IPS DF 19.7 (cell line): Measurements from ENCODE around the gene TCF15.
A peak's percentile ranks its signal among the peaks of the same experiment; 100 is the strongest.

Experiments
- DNase-seq: peaks from one replicate; pipeline ENCODE4 v3.0.0-alpha.2; 2013; ENCODE audit warnings: low read depth, low spot score

The TCF15 gene, protein sequence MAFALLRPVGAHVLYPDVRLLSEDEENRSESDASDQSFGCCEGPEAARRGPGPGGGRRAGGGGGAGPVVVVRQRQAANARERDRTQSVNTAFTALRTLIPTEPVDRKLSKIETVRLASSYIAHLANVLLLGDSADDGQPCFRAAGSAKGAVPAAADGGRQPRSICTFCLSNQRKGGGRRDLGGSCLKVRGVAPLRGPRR

DNA sequence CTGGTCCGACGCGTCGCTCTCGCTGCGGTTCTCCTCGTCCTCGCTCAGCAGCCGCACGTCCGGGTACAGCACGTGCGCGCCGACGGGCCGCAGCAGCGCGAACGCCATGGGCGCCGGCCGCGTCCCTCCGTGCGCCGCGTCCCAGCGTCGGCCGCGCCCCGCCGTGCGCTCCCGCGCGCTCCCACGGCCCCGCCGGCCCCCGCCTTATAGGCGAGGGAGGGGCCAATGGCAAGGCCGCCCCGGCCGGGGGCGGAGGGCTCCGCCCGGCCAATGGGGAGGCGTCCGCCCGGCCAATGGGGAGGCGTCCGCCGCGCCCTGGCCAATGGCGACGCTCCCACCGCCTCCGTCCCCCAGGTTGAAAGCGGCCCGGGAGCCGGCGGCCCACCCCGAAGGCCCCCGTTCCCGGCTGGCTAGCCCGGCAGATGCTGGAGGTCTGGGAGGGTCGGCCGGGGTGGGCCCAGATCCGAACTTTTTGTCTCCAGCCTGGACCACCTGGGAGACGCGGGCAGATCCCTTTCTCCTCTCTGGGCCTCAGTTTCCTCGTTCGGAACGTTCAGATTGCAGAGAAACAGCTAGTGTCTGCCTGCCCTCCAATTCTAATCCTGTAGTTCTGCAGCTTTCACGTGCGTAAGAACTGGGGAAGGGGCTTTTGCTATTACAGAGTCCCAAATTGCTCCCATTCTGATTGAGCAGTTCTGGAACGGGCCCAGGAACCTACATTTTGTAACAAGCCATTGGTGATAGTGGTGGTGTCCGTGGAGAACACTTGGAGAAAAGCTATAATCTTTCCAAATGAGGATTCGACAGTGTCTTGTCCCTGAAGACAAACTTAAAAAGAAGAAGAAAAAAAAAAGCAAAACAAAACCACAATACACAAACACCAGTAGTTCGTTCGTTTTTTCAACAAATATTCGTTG is at the start of gene TCF15:
TCF15 (minus strand) TSS at position 180 of the 917 bp plus-strand sequence; CDS start at position 108, 72 bp downstream.
- no peak for DNase-seq

DNA sequence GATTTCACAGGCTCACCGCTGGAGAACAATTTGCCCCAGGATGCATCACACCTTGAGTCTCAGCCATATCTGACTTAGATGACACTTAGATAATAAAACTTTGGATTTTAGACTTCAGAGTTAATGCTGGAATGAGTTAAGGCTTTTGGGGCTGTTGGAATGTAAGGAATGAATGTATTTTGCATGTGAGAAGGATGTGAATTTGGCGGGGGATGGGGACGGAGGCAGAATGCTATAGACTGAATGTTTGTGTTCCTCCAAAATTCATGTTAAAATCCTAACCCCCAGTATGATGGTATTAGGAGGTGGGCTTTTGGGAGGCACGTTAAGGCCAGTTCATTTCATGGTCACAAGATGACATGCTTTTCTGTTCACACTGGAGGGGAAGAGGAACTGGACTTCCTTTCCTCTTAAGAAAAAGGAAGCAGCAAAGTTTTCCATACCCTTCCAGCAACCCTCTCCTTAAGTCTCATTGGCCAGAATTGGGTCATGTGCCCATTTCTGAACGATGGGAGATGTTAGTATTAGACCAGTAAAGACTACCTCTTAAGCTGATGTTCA is 48.7 kb upstream of the TCF15 start:
- DNase-seq = no peak

DNA sequence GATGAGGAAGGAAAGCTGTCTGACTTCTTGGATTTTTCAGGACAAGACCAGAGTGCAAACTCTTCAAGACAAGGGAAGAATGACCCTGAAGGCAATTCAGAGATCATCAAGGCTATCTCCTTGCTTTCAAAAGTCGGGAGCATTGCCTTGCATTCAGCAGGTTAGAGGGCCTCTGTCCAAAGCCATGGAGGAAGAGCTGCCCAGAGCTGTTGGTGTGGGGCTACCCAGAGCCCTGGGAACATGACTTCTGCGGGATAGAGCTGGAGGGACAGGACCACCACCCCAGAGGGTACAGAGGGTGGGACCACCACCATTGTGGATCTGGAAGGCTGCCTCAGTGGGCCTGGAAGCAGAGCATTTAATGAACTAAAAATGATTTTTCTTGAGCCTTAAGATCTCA is 48.1 kb upstream of the TCF15 start:
- DNase-seq = no peak

DNA sequence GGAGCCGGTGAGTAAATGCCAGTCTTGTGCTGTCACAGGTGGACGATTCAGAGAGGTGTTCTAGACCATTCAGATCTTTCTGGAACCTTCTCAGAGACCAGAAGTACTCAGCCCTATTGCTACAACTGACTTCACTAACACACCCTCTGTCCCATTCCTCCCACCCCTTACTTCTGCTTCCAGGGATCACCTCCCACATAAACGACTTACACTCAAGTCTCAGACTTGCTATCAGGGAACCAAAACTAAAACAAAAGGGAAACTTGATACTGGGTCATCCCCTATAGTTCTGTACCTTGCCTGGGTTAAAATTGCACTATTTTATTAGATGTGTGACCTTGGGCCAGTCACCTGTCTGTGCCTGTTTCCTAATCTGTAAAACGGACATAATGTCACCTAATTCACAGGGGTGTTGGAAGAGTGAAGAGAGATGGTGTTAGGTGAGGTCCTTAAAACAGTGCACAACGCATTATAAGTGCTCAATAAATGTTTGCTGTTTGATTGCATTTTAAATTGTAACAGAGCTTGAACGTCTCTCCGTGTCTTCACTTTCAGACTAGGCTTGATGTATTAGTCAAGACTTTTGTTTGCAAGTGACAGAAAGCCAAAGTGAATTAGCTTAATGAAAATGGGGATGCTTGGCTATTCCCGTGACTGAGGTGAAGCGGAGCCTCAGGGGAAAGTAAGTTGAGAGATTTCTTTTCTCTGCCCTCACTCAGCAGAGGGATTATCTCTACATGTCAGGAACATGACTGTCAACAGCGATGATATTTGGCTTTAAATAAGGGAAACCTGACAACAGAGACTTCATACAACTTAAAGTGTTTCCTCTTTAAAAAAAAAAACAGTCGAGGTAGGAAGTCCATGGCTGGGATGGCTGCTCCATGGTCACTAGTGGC is 45.9 kb upstream of the TCF15 start:
- no peak for DNase-seq

DNA sequence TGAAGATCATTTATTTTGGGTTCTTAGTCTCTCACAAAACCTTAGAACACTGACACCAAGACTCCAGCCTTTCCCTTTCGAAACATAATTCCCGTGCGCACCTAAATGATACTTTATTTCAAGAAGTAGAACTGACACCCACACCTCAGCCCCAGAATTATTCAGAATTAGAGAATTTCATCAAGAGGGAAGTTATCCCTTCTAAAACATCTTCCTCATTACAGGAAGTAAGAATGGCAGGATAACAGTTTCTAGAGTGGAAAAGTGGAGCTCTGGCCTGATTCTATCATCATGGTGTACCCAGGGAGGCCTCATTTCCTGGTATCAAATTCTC is 44.3 kb upstream of the TCF15 start:
- no peak for DNase-seq

DNA sequence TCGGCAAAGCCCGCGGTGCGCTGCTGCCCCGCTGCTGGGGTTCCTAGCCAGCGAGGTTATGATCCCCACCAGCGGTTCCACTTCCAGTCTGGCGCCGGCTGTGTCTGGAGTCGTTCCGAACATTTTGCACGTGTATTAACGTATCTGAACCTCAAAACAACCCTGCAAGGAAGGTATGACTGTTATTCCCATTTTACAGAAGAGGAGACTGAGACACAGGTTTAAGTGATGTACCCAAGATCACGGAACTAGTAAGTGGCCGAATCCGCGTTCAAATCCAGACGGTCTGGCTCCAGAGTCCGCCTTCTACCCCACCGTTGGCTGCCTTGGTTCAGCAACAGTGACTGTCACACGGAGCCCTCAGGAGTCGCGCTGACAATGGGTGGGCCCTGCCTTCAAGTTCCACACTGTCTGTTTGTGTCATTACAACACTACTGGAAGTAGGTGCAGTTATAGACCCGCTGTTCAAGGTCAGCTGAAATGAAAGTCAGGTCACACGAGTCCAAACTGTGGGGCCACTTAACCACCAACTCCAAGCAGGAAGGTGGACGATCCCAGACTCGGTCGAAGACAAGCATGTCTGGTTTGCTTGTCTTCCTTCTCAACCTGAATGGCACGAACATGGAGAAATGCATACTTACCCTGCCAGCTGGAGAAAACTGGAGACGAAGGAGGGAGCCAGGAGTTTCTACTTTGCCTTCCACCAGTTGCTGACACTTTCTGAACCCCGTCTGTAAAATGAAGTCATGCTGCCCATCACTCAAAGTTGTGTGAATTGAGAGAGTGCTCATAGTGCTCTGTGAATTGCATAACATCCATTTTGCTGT is 43.7 kb upstream of the TCF15 start:
- DNase-seq = no peak

DNA sequence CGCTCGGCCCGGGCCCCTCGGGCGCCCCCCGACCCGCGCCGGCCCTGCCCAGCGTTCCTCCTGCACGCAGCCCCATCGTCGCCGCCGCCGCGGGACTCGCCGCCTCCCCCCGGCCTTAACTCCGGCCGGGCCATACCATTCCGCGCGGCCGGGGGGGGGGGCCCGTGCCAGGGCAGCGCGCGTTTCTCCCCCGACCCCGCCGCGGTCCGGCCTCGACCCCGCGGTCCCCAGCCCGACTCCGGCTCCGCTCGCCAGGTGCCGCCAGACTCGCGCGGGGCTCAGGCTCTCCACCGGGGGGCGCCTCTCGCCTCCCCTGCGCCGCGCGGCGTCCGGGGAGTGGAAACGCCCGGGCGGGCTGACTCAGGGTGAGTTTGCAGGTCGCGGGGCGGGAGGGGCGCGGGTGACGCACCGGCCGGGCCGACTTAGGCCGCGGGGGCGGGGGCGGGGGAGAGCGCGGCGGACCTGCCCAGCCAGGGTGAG is 43.0 kb upstream of the TCF15 start, which contains the start of gene SRXN1:
SRXN1 (minus strand) TSS at position 91 of the 480 bp plus-strand sequence; CDS start at position 76, 15 bp downstream.
- DNase-seq = no peak

DNA sequence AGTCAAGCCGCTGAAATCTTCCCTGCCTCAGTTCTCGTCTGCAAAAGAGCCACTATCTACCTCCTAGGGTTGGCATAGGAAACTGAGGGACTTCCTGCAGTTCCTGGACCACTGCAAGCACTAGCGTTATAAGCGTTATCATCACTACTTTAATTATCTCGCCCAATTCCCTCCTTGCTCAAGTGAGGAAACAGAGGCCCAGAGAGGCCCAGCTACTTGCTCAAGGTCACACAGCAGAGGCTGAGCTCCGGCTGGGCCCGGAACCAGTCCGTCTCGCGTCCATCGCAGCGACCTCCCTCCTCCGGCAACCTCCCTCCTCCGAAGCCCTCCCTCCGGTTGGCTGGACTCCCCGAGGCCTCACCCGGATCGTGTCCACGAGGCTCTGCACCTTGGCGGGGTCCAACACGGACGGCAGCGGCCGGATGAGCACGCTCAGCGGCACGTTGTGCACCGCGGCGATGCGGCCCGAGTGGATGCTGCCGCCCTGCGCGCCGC is 42.6 kb upstream of the TCF15 start:
- DNase-seq = no peak

DNA sequence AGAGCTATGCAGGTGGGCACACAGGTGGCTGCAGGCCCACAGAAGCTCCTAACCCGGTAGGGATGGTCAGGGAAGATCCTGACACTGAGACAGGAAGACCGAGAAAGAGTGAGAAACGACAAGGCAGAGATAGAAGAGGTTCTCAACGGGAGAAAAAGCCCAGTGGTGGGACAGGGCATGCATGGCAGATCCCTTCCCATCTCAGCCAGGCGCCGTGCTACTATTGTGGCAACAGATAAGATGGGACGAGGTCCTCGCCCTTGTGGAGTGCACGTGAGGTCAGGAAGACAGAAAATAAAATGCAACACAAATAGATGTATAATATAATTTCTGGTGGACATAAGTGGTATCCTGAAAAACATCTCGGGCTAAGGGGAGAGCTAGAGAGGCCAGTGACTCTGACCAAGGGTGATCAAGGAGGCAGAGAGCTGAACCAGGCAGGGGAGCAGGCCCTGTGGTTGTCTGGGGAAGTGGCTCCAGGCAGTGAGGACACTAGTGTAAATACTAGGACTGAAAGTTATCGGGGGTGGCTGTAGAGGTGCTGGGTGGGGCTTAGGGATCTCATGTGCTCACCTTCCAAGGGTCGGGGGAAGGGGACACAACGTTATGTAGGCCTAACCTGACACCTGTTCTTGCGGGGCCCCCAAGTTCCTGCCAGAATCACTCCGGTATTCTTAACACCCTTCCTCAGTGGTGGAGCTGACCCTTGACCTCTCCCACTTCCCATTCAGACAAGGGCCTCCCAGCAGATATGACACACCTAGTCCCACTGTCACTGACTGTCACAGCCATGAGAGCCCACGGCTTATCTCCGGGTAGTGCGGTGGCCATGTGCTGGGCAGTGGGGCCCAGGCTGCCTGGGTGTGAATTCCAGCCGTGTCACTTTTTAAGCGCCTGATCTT is 41.9 kb upstream of the TCF15 start:
- no peak for DNase-seq

DNA sequence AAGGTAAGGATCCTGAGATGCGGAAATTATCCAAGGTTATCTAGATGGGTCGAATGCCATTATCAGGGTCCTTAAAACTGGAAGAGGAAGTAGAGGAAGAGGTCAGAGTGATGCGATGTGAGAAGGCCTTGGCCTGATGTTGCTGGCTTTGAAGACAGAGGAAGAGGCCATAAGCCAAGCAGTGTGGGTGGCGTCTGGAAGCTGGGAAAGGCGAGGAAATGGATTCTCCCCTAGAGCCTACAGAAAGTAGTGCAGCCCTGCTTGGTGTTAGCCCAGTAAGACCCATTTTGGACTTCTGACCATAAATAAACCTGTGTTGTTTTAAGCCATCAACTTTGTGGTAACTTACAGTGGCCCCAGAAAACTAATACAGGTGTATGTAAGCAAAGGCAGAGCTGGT is 40.8 kb upstream of the TCF15 start:
- DNase-seq = no peak

DNA sequence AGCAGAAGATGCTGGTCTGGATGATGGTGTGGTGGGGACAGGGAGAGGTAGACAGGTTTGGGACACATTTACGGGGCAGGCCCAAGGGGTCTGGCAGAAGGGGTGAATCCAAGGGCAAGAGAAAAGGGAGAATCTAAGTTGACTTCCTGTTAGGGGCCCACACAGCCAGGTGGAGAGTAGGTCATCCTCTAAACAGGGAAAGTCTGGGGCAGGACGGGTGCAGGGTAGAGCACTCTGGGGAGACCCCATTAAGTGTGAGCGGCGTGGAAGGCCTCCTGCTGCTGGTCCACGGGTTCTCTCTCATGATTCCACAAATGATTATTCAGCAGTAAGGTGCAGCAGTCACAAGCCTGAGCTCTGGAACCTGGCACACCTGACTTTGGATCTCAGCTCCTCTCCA is 40.2 kb upstream of the TCF15 start:
- DNase-seq = no peak

DNA sequence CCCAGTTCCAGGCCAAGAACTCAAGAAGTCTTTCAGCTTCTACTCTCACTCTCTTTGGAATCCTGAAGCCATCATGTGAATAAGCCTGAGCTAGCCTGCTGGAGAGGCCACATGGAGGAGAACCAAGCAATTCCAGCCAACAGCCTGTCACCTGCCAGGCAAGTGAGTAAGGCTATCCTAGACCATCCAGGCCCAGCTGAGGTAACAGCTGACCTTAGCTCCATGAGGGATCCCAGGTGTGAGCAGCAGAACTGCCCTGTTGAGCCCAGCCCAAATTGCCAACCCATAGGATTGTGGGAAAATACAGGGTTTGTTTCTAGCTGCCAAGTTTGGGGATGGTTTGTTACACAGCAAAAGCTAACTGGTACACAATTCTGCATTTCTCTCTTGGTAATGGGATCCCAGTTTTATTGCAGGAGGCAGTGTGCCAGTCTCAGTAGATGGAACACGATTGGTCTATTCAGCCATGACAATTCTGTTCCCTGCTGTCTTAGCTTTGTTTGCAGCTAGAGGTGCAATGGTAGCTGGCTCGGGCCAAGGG is 37.4 kb upstream of the TCF15 start:
- no peak for DNase-seq

DNA sequence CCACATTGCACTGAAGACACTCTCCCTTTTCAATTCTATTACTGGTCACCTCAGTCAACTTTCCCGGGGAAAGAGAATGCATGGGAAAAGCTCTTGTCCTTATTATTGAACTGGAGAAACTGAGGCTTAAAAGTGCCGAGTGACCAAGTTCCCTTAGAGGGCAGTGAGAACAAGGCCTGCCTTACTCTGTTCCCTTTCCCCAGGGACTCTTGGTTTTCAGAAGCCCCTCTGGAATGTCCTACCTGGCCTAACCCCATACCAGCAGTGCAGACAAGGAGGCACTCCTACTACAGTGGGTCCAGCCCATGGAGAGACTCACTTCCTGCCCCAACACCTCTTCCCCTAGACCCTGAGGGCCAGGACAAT is 36.7 kb upstream of the TCF15 start:
- DNase-seq = no peak

DNA sequence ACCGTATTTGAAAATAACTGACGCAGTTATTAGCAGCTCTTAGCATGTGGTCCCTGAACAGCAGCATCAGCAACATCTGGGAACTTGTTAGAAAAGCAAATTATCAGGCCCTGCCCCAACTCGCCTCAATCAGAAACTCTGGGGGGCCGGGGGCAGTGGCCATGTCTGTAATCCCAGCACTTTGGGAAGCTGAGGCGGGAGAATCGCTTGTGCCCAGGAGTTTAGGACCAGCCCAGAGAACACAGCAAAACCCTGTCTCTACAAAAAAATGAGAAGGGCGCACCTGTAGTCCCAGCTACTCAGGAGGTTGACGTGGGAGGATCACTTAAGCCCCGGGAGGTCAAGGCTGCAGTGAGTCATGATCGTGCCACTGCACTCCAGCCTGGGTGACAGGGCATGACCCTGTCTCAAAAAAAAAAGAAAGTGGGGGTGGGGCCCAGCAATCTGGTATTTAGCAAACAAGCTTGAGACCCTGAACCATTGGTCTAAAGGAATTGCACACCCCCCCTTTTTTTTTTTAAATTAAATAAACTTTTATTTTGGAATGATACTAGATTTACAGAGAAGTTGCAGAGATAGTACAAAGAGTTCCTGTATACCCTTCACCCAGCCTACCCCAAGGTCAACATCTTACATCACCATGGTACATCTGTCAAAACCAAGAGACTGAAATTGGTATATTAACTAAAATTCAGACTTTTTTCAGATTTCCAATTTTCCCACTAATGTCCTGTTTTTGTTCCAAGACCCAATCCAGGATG is 36.2 kb upstream of the TCF15 start:
- no peak for DNase-seq

DNA sequence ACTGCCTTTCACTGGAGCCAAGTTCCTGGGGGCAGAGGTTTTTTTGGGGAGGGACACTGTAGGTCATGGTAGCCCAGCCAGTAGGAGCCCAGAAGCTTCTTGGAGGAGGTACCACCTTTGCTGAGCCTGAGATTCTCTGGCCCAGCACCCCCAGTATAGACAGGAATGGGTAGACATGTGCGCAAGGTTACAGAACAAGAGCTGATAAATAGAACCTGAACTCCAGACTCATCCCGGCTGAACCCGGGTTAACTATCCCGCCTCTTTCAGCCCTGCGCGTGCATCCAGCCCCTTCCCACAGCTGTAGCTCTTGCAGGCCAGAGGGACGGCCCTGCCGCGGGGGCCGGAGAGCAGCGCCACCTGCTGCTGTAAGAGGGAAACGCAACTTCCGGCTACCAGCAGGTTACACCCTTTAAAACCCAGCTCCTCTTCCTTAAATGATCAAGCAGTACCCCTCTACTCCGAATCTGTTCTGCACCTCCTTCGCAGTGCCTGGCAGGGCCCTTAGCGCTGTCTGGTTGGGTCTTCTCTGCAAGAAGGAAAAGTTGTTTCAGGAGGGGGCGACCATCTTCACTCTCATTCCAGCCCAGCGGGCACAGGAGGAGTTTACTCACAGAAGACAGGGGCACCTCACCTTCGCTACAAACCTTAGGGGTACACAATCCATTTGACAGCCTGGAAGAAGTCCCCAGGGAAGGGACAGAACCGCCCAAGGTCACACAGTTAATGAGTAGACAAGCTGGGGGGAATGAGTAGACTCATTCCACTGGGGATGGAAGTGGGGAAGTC is 35.4 kb upstream of the TCF15 start:
- peak; percentile 63 for DNase-seq

DNA sequence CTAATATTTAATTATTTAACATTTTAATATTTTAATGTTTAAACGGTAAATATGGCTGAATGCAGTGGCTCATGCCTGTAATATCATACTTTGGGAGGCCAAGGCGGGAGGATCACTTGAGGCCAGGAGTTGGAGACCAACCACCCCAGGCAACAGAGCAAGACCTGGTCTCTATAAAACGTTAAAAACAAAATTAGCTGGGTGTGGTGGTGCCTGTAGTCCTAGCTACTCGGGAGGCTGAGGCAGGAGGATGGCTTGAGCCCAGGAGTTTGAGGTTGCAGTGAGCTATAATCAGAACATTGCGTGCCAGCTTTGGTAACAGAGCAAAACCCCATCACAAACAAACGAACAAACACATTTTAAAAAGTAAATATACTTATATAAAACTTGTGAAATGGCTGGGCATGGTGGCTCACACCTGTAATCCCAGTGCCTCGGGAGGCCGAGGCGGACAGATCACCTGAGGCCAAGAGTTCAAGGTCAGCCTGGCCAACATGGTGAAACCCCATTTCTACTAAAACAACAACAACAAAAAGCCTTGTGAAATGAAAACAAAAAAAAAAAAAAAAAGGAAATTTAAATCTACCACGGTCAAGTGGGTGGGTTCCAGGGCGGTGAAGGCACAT is 34.7 kb upstream of the TCF15 start:
- no peak for DNase-seq
